Central memory CD8-positive, alpha-beta T cell (primary cell): ENCODE results near the gene MEGF6.

Source experiments
- ATAC-seq: fragments of 150-1000 bp; cut with Tn5 transposase; replicated peaks from 2 replicates; pipeline ENCODE4 v1.10.0; 2022; ENCODE audit warnings: mild to moderate bottlenecking, moderate FRiP score, moderate number of reproducible peaks; ENCODE audit not compliant: poor library complexity, severe bottlenecking; ENCODE audit errors: extremely low read depth
- DNase-seq, 2 donors: peaks; one replicate each; pipeline ENCODE4 v3.0.0; 2021; ENCODE audit warnings: low spot score in 2 of 2
- H3K27ac Mint-ChIP-seq: one replicate; pipeline ENCODE4 v1.8.0; 2022; ENCODE audit warnings: low read depth, mild to moderate bottlenecking, moderate library complexity, mixed read lengths
- H3K27me3 Mint-ChIP-seq: one replicate; pipeline ENCODE4 v1.8.0; 2022; ENCODE audit warnings: mixed read lengths
- H3K36me3 Mint-ChIP-seq: one replicate; pipeline ENCODE4 v1.8.0; 2022; ENCODE audit warnings: mild to moderate bottlenecking, moderate library complexity, mixed read lengths; ENCODE audit not compliant: insufficient read depth
- H3K4me1 Mint-ChIP-seq: one replicate; pipeline ENCODE4 v1.8.0; 2022; ENCODE audit warnings: mixed read lengths
- H3K4me3 Mint-ChIP-seq: one replicate; pipeline ENCODE4 v1.8.0; 2022; ENCODE audit warnings: mild to moderate bottlenecking, moderate library complexity, mixed read lengths
- H3K9me3 Mint-ChIP-seq: one replicate; pipeline ENCODE4 v1.8.0; 2022; ENCODE audit warnings: mixed read lengths

Gene MEGF6

GRCh38 chr1:3563610-3564009 is 47.7 kb downstream of the MEGF6 start:
- no peak for DNase-seq
- no peaks in the 10 kb centered on the region for H3K36me3 Mint-ChIP-seq
- H3K27me3 Mint-ChIP-seq, result peaks cover 30% of the 10 kb centered on the region
- H3K4me1 Mint-ChIP-seq, result no peaks in the 10 kb centered on the region
- no peak overlapping the region for H3K27ac Mint-ChIP-seq
- no peaks in the 10 kb centered on the region for H3K9me3 Mint-ChIP-seq
- no peak for ATAC-seq
- H3K4me3 Mint-ChIP-seq, result no peak overlapping the region

GRCh38 chr1:3563125-3563524 is 48.2 kb downstream of the MEGF6 start:
- Mint-ChIP-seq H3K36me3 (no peaks in the 10 kb centered on the region), H3K27ac (no peak overlapping the region), H3K4me1 (no peaks in the 10 kb centered on the region), H3K9me3 (no peaks in the 10 kb centered on the region), H3K27me3 (peaks cover 30% of the 10 kb centered on the region), H3K4me3 (no peak overlapping the region)
- no peak for DNase-seq
- no peak for ATAC-seq

- H3K27me3 Mint-ChIP-seq, result peaks cover 30% of the 10 kb centered on the region
- no peaks in the 10 kb centered on the region for H3K9me3 Mint-ChIP-seq
- ATAC-seq (no peak), DNase-seq (no peak)
- H3K36me3 Mint-ChIP-seq, result no peaks in the 10 kb centered on the region
- no peaks in the 10 kb centered on the region for H3K4me1 Mint-ChIP-seq
- no peak overlapping the region for H3K4me3 Mint-ChIP-seq
- no peak overlapping the region for H3K27ac Mint-ChIP-seq
Measured at GRCh38 chr1:3562712-3563111, 48.6 kb downstream of the MEGF6 start.

GRCh38 chr1:3561702-3562101 is 49.6 kb downstream of the MEGF6 start:
- Mint-ChIP-seq H3K4me1 (no peaks in the 10 kb centered on the region), H3K27me3 (peaks cover 30% of the 10 kb centered on the region), H3K4me3 (no peak overlapping the region), H3K9me3 (no peaks in the 10 kb centered on the region), H3K27ac (no peak overlapping the region), H3K36me3 (peaks cover 2% of the 10 kb centered on the region)
- no peak for ATAC-seq
- DNase-seq, result no peak

GRCh38 chr1:3560981-3561380 is 50.3 kb downstream of the MEGF6 start:
- Mint-ChIP-seq H3K9me3 (no peaks in the 10 kb centered on the region), H3K4me1 (no peaks in the 10 kb centered on the region), H3K36me3 (peaks cover 2% of the 10 kb centered on the region), H3K27ac (no peak overlapping the region), H3K27me3 (peaks cover 30% of the 10 kb centered on the region), H3K4me3 (no peak overlapping the region)
- no peak for ATAC-seq
- no peak for DNase-seq

GRCh38 chr1:3560251-3560871 is 50.9 kb downstream of the MEGF6 start:
- Mint-ChIP-seq H3K4me1 (no peaks in the 10 kb centered on the region), H3K27me3 (peaks cover 28% of the 10 kb centered on the region), H3K4me3 (no peak overlapping the region), H3K27ac (no peak overlapping the region), H3K36me3 (peaks cover 2% of the 10 kb centered on the region), H3K9me3 (no peaks in the 10 kb centered on the region)
- ATAC-seq (no peak), DNase-seq (no peak)

GRCh38 chr1:3558036-3558726 is 53.1 kb downstream of the MEGF6 start:
- Mint-ChIP-seq H3K27ac (no peak overlapping the region), H3K9me3 (no peaks in the 10 kb centered on the region), H3K36me3 (peaks cover 2% of the 10 kb centered on the region), H3K27me3 (peaks cover 9% of the 10 kb centered on the region), H3K4me3 (no peak overlapping the region), H3K4me1 (no peaks in the 10 kb centered on the region)
- ATAC-seq (no peak), DNase-seq (no peak)

- ATAC-seq, result no peak
- DNase-seq, result no peak
- Mint-ChIP-seq H3K4me1 (no peaks in the 10 kb centered on the region), H3K27me3 (peaks cover 1% of the 10 kb centered on the region), H3K9me3 (no peaks in the 10 kb centered on the region), H3K36me3 (peaks cover 2% of the 10 kb centered on the region), H3K4me3 (no peak overlapping the region), H3K27ac (no peak overlapping the region)
Measured at GRCh38 chr1:3557366-3557765, 53.9 kb downstream of the MEGF6 start.

- Mint-ChIP-seq H3K9me3 (no peaks in the 10 kb centered on the region), H3K36me3 (peaks cover 2% of the 10 kb centered on the region), H3K4me1 (no peaks in the 10 kb centered on the region), H3K27me3 (no peaks in the 10 kb centered on the region), H3K27ac (no peak overlapping the region), H3K4me3 (no peak overlapping the region)
- DNase-seq (no peak), ATAC-seq (no peak)
Measured at GRCh38 chr1:3556336-3556735, 55.0 kb downstream of the MEGF6 start.

- H3K4me3 Mint-ChIP-seq, result no peak overlapping the region
- no peak overlapping the region for H3K27ac Mint-ChIP-seq
Measured at GRCh38 chr1:3555131-3555920, 56.0 kb downstream of the MEGF6 start.

GRCh38 chr1:3553940-3554223 is 57.4 kb downstream of the MEGF6 start:
- H3K9me3 Mint-ChIP-seq, result no peaks in the 10 kb centered on the region
- DNase-seq, result no peak
- no peaks in the 10 kb centered on the region for H3K27me3 Mint-ChIP-seq
- no peak for ATAC-seq
- no peak overlapping the region for H3K4me3 Mint-ChIP-seq
- no peak overlapping the region for H3K27ac Mint-ChIP-seq
- peaks cover 2% of the 10 kb centered on the region for H3K36me3 Mint-ChIP-seq
- no peaks in the 10 kb centered on the region for H3K4me1 Mint-ChIP-seq

More at GRCh38 chr1:3555131-3555920, 56.0 kb downstream of the MEGF6 start:
- no peaks in the 10 kb centered on the region for H3K4me1 Mint-ChIP-seq
- no peaks in the 10 kb centered on the region for H3K27me3 Mint-ChIP-seq
- ATAC-seq (no peak), DNase-seq (no peak)
- no peaks in the 10 kb centered on the region for H3K9me3 Mint-ChIP-seq
- peaks cover 2% of the 10 kb centered on the region for H3K36me3 Mint-ChIP-seq

- Mint-ChIP-seq H3K27ac (no peak overlapping the region), H3K9me3 (no peaks in the 10 kb centered on the region), H3K36me3 (peaks cover 2% of the 10 kb centered on the region), H3K4me1 (no peaks in the 10 kb centered on the region), H3K27me3 (no peaks in the 10 kb centered on the region), H3K4me3 (no peak overlapping the region)
- no peak for DNase-seq
- ATAC-seq, result no peak
Measured at GRCh38 chr1:3553166-3553939, 58.0 kb downstream of the MEGF6 start.
